H1 (cell line): Measurements from ENCODE around the gene MYO5A. TPM values are rescaled to one million over a fixed set of nuclear protein-coding genes. Genes with fewer than 3 reads are reported as not detected.

Experiments
- EZH2 ChIP-seq: fragments of 200-600 bp; sonication (generic); IDR thresholded peaks from 2 replicates; pipeline ENCODE4 v1.7.1; 2012; ENCODE audit warnings: low read depth, mild to moderate bottlenecking, moderate library complexity, low read length, inconsistent platforms; ENCODE audit not compliant: severe bottlenecking
- GABPA ChIP-seq: IDR thresholded peaks from 2 replicates; pipeline ENCODE4 v1.6.1; 2011; ENCODE audit warnings: mild to moderate bottlenecking, low read length, moderate library complexity, borderline replicate concordance; ENCODE audit not compliant: insufficient read depth
- KDM1A ChIP-seq: fragments of 200-600, 300-600 bp; sonication (generic); IDR thresholded peaks from 2 replicates; pipeline ENCODE4 v1.7.1; 2016; ENCODE audit warnings: mild to moderate bottlenecking, low read length, borderline replicate concordance
- SIN3A ChIP-seq, 2 experiments: IDR thresholded peaks in 1 of 2; conservative IDR thresholded peaks in 1 of 2; 2 replicates each; pipeline ENCODE4 v1.6.1; 2011 to 2012; ENCODE audit warnings: low read length in 2 of 2, improper control_type of control experiment in 1 of 2, low read depth in 1 of 2, mild to moderate bottlenecking in 1 of 2
- SRF ChIP-seq: IDR thresholded peaks from 2 replicates; pipeline ENCODE4 v1.6.1; 2011; ENCODE audit warnings: mild to moderate bottlenecking, low read depth, low read length, moderate library complexity
- SUZ12 ChIP-seq: fragments of 200-600 bp; sonication (generic); IDR thresholded peaks from 2 replicates; pipeline ENCODE4 v1.6.1; 2012; ENCODE audit warnings: mild to moderate bottlenecking, inconsistent platforms, low read length, moderate library complexity, mixed read lengths
- ZNF274 ChIP-seq: IDR thresholded peaks from 2 replicates; pipeline ENCODE4 v1.7.0; 2012; ENCODE audit warnings: low read length, borderline replicate concordance; ENCODE audit errors: extremely low read depth
- polyA plus RNA-seq, 7 experiments: library from polyadenylated mRNA; depleted of rRNA in 3 of 7; stranded (reverse) in 5 of 7; unstranded in 2 of 7; fragments of >200 nt in 5 of 7; fragments of 200-250 nt in 2 of 7; gene quantifications; 1 replicate in 5 of 7; 2 replicates in 1 of 7; 4 replicates in 1 of 7; pipeline versions ENCODE4 v1.2.1 to v1.2.3, GENCODE V29; 2011 to 2013; ENCODE audit warnings: missing spikeins in 2 of 7, mixed read lengths in 2 of 7
- total RNA-seq: library from RNA; stranded (reverse); fragmentation: NEBNext Ultra II Directional; extraction: Animal tissue kit (Norgen Biotek cat#: 25700); gene quantifications from 2 replicates; pipeline ENCODE4 v1.2.1, GENCODE V29; 2021
- TF ChIP-seq, protein P1 (sequence below): fragments of 300-600 bp; sonication (generic); IDR thresholded peaks from 2 replicates; pipeline ENCODE4 v1.7.1; 2012; ENCODE audit warnings: low read length, moderate library complexity, mild to moderate bottlenecking, inconsistent platforms; ENCODE audit not compliant: insufficient replicate concordance

MYO5A gene
- total and polyA plus RNA-seq, 2 of the 8 experiments (the other 6 are each of a cell fraction or from before 2014, with no cell fraction given), result 11.4 to 24.7 TPM

DNA sequence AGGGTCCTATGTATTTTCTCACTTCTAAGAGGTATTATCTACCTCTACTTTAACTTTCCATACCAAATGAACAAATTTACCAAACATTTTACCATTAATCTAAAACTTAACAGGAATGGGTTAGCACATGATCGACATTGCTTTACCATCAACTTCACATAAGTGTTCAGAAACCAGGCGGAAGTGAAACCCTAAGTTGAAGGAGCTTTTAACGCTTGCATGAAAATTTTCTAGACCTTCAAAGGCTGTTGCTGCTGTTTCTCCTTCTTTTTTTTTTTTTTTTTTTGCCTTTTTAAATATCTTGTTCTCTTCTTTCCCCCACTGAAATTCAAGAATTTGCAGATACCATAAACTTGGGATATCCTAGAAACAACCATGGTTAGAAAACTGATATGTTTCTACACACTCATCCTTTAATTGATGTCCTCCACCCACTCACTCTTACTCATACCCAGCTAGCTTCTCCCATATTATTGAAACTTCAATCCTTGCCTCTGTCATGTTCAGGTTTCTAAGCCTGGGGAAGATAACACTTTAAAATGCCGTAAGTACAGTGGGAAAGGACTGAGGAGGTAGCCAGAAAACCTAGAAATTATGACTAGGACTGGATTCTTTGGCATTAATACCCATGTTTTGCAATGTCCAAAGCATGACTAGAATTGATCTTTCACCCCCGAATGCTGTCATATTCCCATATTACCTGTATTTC, 24.7 kb downstream of the MYO5A start (continued):
- TF ChIP-seq, protein P1, sequence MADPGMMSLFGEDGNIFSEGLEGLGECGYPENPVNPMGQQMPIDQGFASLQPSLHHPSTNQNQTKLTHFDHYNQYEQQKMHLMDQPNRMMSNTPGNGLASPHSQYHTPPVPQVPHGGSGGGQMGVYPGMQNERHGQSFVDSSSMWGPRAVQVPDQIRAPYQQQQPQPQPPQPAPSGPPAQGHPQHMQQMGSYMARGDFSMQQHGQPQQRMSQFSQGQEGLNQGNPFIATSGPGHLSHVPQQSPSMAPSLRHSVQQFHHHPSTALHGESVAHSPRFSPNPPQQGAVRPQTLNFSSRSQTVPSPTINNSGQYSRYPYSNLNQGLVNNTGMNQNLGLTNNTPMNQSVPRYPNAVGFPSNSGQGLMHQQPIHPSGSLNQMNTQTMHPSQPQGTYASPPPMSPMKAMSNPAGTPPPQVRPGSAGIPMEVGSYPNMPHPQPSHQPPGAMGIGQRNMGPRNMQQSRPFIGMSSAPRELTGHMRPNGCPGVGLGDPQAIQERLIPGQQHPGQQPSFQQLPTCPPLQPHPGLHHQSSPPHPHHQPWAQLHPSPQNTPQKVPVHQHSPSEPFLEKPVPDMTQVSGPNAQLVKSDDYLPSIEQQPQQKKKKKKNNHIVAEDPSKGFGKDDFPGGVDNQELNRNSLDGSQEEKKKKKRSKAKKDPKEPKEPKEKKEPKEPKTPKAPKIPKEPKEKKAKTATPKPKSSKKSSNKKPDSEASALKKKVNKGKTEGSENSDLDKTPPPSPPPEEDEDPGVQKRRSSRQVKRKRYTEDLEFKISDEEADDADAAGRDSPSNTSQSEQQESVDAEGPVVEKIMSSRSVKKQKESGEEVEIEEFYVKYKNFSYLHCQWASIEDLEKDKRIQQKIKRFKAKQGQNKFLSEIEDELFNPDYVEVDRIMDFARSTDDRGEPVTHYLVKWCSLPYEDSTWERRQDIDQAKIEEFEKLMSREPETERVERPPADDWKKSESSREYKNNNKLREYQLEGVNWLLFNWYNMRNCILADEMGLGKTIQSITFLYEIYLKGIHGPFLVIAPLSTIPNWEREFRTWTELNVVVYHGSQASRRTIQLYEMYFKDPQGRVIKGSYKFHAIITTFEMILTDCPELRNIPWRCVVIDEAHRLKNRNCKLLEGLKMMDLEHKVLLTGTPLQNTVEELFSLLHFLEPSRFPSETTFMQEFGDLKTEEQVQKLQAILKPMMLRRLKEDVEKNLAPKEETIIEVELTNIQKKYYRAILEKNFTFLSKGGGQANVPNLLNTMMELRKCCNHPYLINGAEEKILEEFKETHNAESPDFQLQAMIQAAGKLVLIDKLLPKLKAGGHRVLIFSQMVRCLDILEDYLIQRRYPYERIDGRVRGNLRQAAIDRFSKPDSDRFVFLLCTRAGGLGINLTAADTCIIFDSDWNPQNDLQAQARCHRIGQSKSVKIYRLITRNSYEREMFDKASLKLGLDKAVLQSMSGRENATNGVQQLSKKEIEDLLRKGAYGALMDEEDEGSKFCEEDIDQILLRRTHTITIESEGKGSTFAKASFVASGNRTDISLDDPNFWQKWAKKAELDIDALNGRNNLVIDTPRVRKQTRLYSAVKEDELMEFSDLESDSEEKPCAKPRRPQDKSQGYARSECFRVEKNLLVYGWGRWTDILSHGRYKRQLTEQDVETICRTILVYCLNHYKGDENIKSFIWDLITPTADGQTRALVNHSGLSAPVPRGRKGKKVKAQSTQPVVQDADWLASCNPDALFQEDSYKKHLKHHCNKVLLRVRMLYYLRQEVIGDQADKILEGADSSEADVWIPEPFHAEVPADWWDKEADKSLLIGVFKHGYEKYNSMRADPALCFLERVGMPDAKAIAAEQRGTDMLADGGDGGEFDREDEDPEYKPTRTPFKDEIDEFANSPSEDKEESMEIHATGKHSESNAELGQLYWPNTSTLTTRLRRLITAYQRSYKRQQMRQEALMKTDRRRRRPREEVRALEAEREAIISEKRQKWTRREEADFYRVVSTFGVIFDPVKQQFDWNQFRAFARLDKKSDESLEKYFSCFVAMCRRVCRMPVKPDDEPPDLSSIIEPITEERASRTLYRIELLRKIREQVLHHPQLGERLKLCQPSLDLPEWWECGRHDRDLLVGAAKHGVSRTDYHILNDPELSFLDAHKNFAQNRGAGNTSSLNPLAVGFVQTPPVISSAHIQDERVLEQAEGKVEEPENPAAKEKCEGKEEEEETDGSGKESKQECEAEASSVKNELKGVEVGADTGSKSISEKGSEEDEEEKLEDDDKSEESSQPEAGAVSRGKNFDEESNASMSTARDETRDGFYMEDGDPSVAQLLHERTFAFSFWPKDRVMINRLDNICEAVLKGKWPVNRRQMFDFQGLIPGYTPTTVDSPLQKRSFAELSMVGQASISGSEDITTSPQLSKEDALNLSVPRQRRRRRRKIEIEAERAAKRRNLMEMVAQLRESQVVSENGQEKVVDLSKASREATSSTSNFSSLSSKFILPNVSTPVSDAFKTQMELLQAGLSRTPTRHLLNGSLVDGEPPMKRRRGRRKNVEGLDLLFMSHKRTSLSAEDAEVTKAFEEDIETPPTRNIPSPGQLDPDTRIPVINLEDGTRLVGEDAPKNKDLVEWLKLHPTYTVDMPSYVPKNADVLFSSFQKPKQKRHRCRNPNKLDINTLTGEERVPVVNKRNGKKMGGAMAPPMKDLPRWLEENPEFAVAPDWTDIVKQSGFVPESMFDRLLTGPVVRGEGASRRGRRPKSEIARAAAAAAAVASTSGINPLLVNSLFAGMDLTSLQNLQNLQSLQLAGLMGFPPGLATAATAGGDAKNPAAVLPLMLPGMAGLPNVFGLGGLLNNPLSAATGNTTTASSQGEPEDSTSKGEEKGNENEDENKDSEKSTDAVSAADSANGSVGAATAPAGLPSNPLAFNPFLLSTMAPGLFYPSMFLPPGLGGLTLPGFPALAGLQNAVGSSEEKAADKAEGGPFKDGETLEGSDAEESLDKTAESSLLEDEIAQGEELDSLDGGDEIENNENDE, result no peak
- no peak for TF ChIP-seq SUZ12
- no peak for TF ChIP-seq KDM1A
- TF ChIP-seq SIN3A (conservative IDR thresholded peaks at IDR 0.05 in 1 of 2, IDR thresholded peaks at IDR 0.05 in 1 of 2; ENCODE audit: low read depth in 1 of 2, low read length in 2 of 2), result no peak
- no peak for TF ChIP-seq ZNF274
- TF ChIP-seq EZH2, result no peak
- no peak for TF ChIP-seq SRF
- no peak for TF ChIP-seq GABPA
